Measurements from ENCODE around the gene FRS2.

Gene FRS2

DNA sequence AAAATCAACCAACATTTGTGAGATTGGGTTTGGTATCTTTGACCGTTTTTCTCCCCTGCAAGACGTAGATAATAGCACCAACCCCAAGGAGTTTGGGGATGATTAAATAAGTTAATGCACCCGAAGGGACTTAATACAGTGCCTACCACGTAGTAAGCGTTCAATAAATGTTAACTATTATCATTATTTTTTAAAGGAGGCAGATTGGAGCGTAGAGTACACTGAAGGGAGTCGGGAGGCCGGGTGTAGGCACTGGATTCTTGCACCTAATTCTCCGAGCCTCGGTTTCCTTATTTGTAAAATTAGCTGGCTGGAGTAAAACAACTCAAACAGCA, 367 bp upstream of the FRS2 start:
- peak overlapping the region; percentile 91 for H3K4me3 ChIP-seq
- no peaks in the 10 kb centered on the region for H3K36me3 ChIP-seq (ENCODE audit: insufficient read depth, low read length)
- DNase-seq (ENCODE audit: low read depth, low spot score), result no peak
- TF ChIP-seq EZH2 (IDR thresholded peaks at IDR 0.05), result no peak
- no peak for TF ChIP-seq FOXP2 (optimal IDR thresholded peaks at IDR 0.05; ENCODE audit: control extremely low read depth, extremely low read length, insufficient read depth)
- TF ChIP-seq POLR2AphosphoS5 (IDR thresholded peaks at IDR 0.05; ENCODE audit: borderline replicate concordance, low read depth, low read length), result no peak
- peak overlapping the region; percentile 72; the same call in 1 of the 2 replicates for H3K27ac ChIP-seq
- H3K9ac ChIP-seq (ENCODE audit: insufficient read length), result peak overlapping the region; percentile 77
- H3K9me3 ChIP-seq (ENCODE audit: low read depth, low read length), result no peaks in the 10 kb centered on the region

DNA sequence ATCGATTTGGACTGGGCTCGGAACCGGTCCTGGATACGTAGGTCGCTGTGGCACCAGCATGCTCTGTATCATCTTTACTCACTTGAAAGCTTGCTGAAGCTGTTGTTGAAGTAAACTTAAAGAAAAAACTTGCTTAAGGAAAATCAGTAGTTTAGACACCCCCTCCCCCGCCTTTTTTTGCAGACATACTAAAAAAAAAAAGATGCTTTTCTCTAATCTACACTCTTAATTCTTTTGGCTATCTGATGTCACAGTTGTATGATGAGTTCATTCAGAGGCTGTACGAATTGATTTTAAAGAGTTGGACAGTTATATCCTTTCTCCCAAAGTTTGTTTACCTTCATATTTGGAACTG, 865 bp downstream of the FRS2 start:
- H3K4me3 ChIP-seq, result peak overlapping the region; percentile 91
- TF ChIP-seq FOXP2 (optimal IDR thresholded peaks at IDR 0.05; ENCODE audit: control extremely low read depth, extremely low read length, insufficient read depth), result no peak
- TF ChIP-seq EZH2 (IDR thresholded peaks at IDR 0.05), result no peak
- no peak for TF ChIP-seq POLR2AphosphoS5 (IDR thresholded peaks at IDR 0.05; ENCODE audit: borderline replicate concordance, low read depth, low read length)
- peak overlapping the region; percentile 97 for H3K9ac ChIP-seq (ENCODE audit: insufficient read length)
- H3K36me3 ChIP-seq (ENCODE audit: insufficient read depth, low read length), result no peaks in the 10 kb centered on the region
- no peak for DNase-seq (ENCODE audit: low read depth, low spot score)
- H3K9me3 ChIP-seq (ENCODE audit: low read depth, low read length), result no peaks in the 10 kb centered on the region
- H3K27ac ChIP-seq, result no peak overlapping the region

DNA sequence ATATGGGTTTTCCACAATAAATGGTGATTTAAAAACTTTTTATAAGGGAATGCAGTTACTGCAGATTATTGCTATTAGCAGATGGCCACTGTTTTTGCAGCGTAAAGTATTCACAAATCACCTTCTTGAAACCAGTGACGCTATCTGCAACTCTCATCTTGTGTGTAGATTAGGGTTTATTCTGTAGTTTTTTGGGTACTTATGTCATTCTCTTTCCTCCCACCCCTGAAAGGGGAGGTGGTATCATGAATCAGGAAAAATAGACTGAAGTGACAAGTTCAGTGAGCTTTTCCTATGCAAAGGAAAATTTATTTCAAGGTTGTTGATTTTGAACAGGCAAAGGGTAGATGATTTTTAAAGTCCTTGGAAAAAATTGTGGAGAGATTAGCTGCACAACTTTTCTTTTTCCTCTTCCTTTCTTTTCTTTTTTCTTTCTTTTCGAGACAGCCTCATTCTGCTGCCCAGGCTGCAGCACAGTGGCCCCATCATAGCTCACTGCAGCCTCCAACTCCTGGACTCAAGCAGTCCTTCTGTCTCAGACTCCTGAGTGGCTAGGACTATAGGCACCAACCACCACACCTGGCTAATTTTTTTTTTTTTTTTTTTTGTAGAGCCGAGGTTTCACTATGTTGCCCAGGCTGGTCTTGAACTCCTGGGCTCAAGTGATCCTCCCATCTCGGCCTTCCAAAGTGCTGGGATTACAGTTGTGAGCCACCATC, 1.6 kb downstream of the FRS2 start:
- Histone ChIP-seq H3K9me3 (ENCODE audit: low read depth, low read length) (no peaks in the 10 kb centered on the region), H3K36me3 (ENCODE audit: insufficient read depth, low read length) (no peaks in the 10 kb centered on the region), H3K27ac (no peak overlapping the region), H3K9ac (ENCODE audit: insufficient read length) (peak overlapping the region; percentile 97), H3K4me3 (peak overlapping the region; percentile 91)
- DNase-seq (ENCODE audit: low read depth, low spot score), result no peak
- TF ChIP-seq FOXP2 (optimal IDR thresholded peaks at IDR 0.05; ENCODE audit: control extremely low read depth, extremely low read length, insufficient read depth), result no peak

DNA sequence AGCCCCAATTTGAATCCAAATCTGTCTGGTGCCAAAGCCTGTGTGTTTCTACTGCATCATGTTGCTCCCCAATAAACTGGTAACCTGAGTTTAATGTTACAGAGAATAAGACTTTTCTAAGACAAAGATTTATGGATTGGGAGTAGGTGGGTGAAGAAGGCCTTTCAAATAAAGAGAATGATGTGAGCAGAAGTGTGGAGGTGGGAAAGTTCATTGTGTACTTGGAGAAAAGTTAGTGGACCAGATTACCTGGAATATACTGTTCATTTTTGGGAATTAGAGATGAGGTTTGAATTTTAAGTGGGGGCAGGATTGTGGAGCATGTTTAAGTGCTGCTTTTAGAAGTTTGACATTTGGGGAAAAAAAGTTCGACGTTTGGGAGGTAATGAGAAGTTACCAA, 3.1 kb downstream of the FRS2 start:
- Histone ChIP-seq H3K36me3 (ENCODE audit: insufficient read depth, low read length) (no peaks in the 10 kb centered on the region), H3K9ac (ENCODE audit: insufficient read length) (no peak overlapping the region), H3K27ac (no peak overlapping the region), H3K4me3 (no peak overlapping the region), H3K9me3 (ENCODE audit: low read depth, low read length) (no peaks in the 10 kb centered on the region)
- no peak for DNase-seq (ENCODE audit: low read depth, low spot score)
- no peak for TF ChIP-seq EZH2 (IDR thresholded peaks at IDR 0.05)
- TF ChIP-seq FOXP2 (optimal IDR thresholded peaks at IDR 0.05; ENCODE audit: control extremely low read depth, extremely low read length, insufficient read depth), result no peak
- no peak for TF ChIP-seq POLR2AphosphoS5 (IDR thresholded peaks at IDR 0.05; ENCODE audit: borderline replicate concordance, low read depth, low read length)

DNA sequence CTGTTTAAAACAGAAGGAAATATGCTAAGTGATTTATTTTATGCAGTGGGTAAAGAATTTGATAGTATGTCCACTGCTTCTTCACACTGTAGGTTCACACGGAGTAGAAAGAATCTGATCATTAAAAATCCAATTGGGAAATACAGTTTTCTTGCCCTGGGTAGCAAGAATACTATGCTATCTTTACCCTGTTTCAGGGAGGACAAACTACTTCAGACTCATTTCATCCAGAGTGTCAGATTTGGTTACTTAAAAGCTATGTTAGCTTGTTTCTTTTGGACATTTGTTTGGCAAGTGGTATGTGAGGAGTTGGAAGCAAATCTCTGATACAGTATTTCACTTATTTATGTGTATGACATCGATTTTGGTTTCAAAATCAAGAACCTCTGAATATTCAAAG, 4.3 kb downstream of the FRS2 start:
- H3K9ac ChIP-seq (ENCODE audit: insufficient read length), result no peak overlapping the region
- no peak for TF ChIP-seq FOXP2 (optimal IDR thresholded peaks at IDR 0.05; ENCODE audit: control extremely low read depth, extremely low read length, insufficient read depth)
- no peak for TF ChIP-seq EZH2 (IDR thresholded peaks at IDR 0.05)
- no peak for TF ChIP-seq POLR2AphosphoS5 (IDR thresholded peaks at IDR 0.05; ENCODE audit: borderline replicate concordance, low read depth, low read length)
- H3K4me3 ChIP-seq, result no peak overlapping the region
- no peak overlapping the region for H3K27ac ChIP-seq
- no peaks in the 10 kb centered on the region for H3K36me3 ChIP-seq (ENCODE audit: insufficient read depth, low read length)
- no peaks in the 10 kb centered on the region for H3K9me3 ChIP-seq (ENCODE audit: low read depth, low read length)
- no peak for DNase-seq (ENCODE audit: low read depth, low spot score)

DNA sequence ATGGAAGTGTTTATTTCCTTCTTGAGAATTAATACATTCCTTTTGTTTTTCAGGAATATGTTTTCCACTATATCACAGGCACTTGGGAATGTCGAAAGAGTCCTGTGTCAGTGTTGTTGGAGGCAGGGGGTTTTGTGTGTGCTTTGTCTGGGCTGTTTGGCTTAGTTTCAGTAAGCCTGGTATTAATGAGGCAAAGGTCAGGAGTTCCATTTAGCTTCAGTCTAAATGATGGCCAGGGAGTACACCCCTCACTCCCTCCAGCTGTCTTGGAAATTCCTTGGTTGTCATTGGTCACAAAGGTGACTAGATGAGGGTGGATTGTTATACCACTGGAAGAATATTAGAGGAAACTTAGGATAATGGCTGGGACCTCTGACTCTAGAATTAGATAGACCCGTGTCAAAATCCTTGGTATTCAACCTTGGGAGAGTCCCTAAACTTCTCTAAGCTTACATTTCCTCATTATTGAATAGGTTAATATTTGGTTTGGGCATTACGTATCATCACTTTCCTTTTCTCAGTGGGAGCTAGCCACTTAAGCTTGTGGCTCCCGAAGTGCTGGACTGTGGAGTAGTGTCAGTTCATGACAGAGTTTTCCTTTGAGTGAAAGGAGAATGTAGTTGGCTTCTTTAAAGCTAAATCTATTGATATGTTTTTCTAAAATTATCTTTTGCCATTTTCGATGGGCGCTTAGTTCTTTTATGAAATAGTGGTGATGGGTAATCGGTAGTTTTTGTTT, 5.2 kb downstream of the FRS2 start:
- DNase-seq (ENCODE audit: low read depth, low spot score), result no peak
- no peaks in the 10 kb centered on the region for H3K9me3 ChIP-seq (ENCODE audit: low read depth, low read length)
- peak overlapping the region; percentile 2; the same call in 1 of the 2 replicates for H3K4me3 ChIP-seq
- H3K27ac ChIP-seq, result peak overlapping the region; percentile 83
- no peak for TF ChIP-seq EZH2 (IDR thresholded peaks at IDR 0.05)
- H3K36me3 ChIP-seq (ENCODE audit: insufficient read depth, low read length), result peaks cover 4% of the 10 kb centered on the region; the same call in 1 of the 2 replicates
- H3K9ac ChIP-seq (ENCODE audit: insufficient read length), result no peak overlapping the region

DNA sequence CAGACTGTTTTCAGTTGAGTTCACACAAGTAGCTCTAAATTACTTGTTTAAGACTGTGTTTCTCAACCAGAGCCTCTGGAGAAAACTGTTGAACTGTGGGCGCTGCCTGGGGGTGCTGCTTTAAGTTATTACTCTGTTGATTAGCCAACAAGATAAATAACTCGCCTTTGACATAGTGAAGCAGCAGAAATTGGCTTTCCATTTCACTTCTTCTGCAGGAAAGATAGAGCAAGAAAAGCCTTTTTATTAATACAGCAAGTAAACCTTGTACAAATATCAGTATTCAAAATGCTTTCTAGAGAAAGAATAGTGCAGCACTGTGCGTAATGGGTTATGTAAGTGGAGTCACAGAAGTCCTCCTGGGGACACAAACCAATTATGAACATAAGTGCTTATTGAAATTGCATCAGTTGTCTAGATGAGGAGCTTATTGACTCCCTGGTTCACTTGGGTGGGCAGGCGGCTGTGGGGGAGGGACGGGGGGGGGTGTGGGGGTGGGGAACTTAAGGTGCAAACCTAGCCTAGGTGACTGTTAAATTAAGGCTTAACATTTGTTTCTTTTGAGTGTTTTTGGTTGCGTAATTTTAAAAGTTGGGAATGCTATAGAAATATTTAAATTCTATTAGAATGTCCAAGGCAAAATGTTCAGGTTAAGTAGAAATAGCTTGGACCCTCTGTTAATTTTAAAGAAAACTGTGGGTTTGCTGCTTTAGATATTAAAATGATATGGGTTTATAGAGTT, 6.3 kb downstream of the FRS2 start:
- TF ChIP-seq EZH2 (IDR thresholded peaks at IDR 0.05) (no peak), FOXP2 (optimal IDR thresholded peaks at IDR 0.05; ENCODE audit: control extremely low read depth, extremely low read length, insufficient read depth) (peak; percentile 65), POLR2AphosphoS5 (IDR thresholded peaks at IDR 0.05; ENCODE audit: borderline replicate concordance, low read depth, low read length) (peak; percentile 17; the same call in 1 of the 2 replicates)
- H3K9me3 ChIP-seq (ENCODE audit: low read depth, low read length), result no peaks in the 10 kb centered on the region
- peak; percentile 55 for DNase-seq (ENCODE audit: low read depth, low spot score)
- H3K9ac ChIP-seq (ENCODE audit: insufficient read length), result peak overlapping the region; percentile 32
- peak overlapping the region; percentile 83 for H3K27ac ChIP-seq
- peak overlapping the region; percentile 51 for H3K4me3 ChIP-seq
- peaks cover 7% of the 10 kb centered on the region for H3K36me3 ChIP-seq (ENCODE audit: insufficient read depth, low read length)

DNA sequence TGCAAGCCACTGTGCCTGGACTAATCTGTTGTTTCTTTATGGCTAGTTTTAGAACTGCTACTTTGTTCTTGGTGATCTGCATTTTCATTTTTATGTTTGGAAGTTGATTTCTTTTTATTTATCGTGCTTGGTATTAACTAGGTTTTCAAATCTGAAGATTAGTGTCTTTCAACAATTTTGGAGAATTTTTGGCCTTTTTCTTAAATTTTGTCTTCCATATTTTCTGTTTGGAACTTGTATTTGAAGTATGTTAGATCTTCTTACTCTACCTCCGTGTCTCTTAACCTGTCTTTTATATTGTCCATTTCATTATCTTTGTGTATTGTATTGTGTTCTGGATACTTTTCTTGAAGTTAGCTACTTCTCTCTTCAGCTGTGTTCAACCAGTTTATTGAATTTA, 9.5 kb downstream of the FRS2 start:
- Histone ChIP-seq H3K9me3 (ENCODE audit: low read depth, low read length) (no peaks in the 10 kb centered on the region), H3K27ac (no peak overlapping the region), H3K4me3 (no peak overlapping the region), H3K36me3 (ENCODE audit: insufficient read depth, low read length) (peaks cover 14% of the 10 kb centered on the region), H3K9ac (ENCODE audit: insufficient read length) (no peak overlapping the region)
- TF ChIP-seq FOXP2 (optimal IDR thresholded peaks at IDR 0.05; ENCODE audit: control extremely low read depth, extremely low read length, insufficient read depth), result no peak
- TF ChIP-seq EZH2 (IDR thresholded peaks at IDR 0.05), result no peak
- no peak for TF ChIP-seq POLR2AphosphoS5 (IDR thresholded peaks at IDR 0.05; ENCODE audit: borderline replicate concordance, low read depth, low read length)
- no peak for DNase-seq (ENCODE audit: low read depth, low spot score)
